GM11168 (cell line): Measurements from ENCODE around the gene ABRACL.
"Not testable (repeated sequence)": the region's sequence is repeated elsewhere in the genome, so short reads cannot be mapped to it uniquely, and the experiment has no call there.

ENCODE experiments used
- in situ Hi-C: fragments of 300-500 bp; cut with MboI; formaldehyde crosslinking; loops from one replicate; pipeline ENCODE4 v1.12.0; 2022; ENCODE audit warnings: low sequenced_read_pairs; ENCODE audit not compliant: unreplicated experiment

ABRACL gene, protein sequence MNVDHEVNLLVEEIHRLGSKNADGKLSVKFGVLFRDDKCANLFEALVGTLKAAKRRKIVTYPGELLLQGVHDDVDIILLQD

GRCh38 chr6:139028658-139029469 is at the start of gene ABRACL:
ABRACL (plus strand) TSS chr6:139028745; CDS start chr6:139034161, 5,416 bp downstream.
- in situ Hi-C loops: no loop called here

- in situ Hi-C loops: no loop called here
Measured at GRCh38 chr6:138979365-138979764, 49.2 kb upstream of the ABRACL start.

DNA sequence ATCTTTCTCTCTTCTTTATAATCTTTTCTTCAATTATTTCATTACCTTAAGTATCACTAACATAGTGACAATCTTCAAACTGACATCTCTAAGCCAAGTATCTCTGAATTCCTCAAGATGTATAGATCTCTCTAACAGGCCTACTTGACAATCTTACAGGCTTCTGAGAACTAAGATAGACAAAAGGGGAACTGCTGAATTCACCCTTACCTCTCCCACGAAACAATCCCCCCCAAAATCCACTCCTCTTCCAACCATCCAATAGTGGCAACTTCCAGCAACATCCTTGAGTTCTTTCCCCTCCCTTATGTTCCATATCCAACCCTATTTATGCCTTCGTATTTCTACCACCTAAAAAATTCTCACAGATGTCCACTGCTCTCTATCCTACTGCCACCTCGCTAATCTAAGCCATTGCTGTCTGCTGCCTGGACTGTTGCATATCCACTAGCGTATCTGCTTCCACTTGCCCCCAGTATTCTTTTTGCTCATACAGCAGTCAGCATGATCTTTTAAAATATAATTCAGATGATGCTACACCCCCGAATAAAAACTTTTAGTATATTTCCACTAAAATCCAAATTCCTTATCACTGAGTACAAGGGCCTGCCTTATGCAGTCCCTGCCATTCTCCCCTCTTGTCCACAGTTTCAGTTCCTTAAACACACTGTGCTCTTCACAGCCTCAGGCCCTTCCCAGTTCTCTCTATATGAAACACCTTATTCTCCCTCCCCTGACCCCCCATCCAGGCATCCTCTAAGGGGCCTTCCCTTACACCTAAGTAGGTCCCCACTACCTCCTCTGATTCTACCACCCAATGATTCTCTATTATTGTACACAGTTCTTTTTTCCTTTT is 48.5 kb upstream of the ABRACL start:
- in situ Hi-C loops: no loop called here

GRCh38 chr6:138981416-138981815 is 47.1 kb upstream of the ABRACL start:
- in situ Hi-C loops: no loop called here

DNA sequence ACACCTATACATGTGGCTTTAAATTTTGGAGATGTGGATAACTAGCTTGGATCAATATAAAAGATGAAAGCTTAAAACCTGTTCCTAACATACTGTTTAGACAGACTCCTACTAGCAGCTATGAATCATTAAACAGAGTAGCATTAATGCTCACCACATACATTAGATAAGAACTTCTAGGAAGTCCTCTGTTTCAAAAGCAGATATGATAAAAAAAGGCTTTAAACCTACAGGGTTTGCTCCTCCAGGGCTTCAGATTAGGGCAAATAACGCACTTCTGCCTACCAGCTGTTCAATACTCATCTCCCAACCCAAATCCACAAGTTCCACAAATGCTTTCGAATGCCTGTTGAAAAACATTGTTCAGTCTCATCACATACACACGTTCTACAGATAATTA is 42.0 kb upstream of the ABRACL start:
- in situ Hi-C loops: loop anchor here (5.0 kb wide), 1 partner anchor 174 kb away; no protein-coding TSS in a partner anchor

- in situ Hi-C loops: loop anchor here (5.0 kb wide), 1 partner anchor 175 kb away; no protein-coding TSS in a partner anchor
Measured at GRCh38 chr6:138987080-138987642, 41.4 kb upstream of the ABRACL start.

GRCh38 chr6:138987643-138988468 is 40.7 kb upstream of the ABRACL start, which contains the start of gene REPS1:
REPS1 (minus strand) TSS chr6:138988253; CDS start chr6:138987682, 571 bp downstream.
- in situ Hi-C loops: loop anchor here (5.0 kb wide), 1 partner anchor 176 kb away; no protein-coding TSS in a partner anchor

GRCh38 chr6:138988469-138988834 is 40.1 kb upstream of the ABRACL start:
- in situ Hi-C loops: loop anchor here (5.0 kb wide), 1 partner anchor 176 kb away; no protein-coding TSS in a partner anchor

DNA sequence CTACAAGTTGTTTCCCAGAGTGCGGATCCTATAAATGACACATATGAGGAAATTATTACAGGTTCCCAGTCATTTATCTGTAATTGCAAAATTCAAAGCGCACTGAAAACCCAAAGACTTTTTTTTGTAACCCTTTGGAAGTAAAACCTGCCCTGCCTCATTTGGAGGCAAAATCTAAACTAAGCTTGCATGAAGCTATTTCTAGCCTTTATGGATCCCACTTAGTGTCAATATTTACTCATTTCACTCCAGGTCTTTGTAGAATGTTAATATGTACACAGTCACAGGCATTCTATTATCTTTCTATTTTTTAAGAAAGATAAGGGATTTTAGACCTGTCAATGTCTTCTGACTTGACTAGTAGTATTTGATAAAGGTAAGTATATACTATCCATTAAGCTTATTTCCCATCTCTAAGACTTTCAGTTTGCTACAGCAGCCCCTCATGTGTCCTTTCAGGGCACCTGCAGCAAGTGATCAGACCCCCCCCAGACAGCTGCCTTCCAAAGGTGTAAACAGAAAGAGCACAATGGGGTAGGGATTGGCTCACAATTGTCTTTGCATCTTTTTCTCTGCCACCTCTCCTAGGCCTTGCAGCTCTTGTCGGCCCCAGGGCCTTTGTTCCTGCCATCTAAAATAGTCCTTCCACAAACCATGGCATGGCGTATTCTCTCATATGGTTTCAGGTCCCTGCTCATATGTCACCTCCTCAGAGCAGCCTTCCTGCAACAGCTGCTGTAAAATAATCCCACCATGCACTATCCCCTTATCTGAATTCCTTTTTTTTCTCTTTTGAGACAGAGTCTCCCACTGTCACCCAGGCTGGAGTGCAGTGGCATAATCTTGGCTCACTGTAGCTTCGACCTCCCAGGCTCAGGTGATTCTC is 39.2 kb upstream of the ABRACL start:
- in situ Hi-C loops: loop anchor here (5.0 kb wide), 1 partner anchor 177 kb away; no protein-coding TSS in a partner anchor

- in situ Hi-C loops: no loop called here
Measured at GRCh38 chr6:138991206-138991605, 37.3 kb upstream of the ABRACL start.

DNA sequence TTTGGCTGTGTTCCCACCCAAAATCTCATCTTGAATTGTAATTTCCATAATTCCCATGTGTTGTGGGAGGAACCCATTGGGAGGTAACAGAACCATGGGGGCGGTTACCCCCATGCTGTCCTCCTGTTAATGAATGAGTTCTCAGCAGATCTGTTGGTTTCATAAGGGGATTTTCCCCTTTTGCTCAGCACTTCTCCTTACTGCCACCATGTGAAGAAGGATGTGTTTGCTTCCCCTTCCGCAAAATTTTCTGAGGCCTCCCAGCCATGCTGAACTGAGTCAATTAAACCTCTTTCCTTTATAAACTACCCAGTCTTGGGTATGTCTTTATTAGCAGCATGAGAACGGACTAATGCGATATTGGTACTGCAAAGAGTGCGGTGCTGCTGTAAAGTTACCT is 35.6 kb upstream of the ABRACL start:
- in situ Hi-C loops: not testable (repeated sequence)

GRCh38 chr6:138993410-138993809 is 35.1 kb upstream of the ABRACL start:
- in situ Hi-C loops: not testable (repeated sequence)

DNA sequence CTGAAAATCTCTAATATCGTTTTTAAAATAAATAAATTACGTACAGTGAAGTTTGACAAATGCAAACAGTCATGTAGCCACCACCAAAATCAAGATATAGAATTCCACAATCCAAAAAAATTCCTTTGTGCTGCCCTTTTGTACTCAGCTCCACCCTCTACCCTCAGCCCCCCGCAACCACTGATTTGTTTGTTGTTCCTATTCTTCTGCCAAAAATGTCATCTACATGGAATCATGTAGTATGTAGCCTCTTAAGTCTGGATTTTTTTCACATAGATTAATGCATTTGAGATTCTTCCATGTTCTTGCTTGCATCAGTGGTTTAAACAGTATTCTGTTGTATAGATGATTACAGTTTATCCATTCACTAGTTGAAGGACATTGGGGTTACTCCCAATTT is 32.0 kb upstream of the ABRACL start:
- in situ Hi-C loops: no loop called here

- in situ Hi-C loops: no loop called here
Measured at GRCh38 chr6:138997136-138997535, 31.4 kb upstream of the ABRACL start.

- in situ Hi-C loops: no loop called here
Measured at GRCh38 chr6:138999949-139000725, 28.4 kb upstream of the ABRACL start.

DNA sequence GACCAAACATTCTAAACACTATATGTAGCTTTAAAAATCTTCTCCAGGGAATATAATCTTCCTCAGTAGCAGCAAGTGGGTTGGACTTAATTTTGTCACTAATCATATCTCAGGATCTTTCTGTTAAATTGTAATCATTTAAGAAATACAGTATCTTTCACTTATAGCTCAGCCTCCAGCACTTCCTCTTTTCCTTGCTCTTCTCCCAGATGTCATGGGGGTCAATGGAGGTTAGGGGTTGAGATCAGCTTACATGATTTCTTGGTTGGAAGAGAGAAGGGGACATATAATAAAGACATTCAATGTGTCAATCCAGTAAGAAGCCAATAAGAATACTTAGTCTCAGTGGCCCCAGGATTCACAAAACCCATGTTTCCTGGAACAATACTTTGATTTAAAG is 24.8 kb upstream of the ABRACL start:
- in situ Hi-C loops: no loop called here

- in situ Hi-C loops: no loop called here
Measured at GRCh38 chr6:139006477-139006876, 22.1 kb upstream of the ABRACL start.

DNA sequence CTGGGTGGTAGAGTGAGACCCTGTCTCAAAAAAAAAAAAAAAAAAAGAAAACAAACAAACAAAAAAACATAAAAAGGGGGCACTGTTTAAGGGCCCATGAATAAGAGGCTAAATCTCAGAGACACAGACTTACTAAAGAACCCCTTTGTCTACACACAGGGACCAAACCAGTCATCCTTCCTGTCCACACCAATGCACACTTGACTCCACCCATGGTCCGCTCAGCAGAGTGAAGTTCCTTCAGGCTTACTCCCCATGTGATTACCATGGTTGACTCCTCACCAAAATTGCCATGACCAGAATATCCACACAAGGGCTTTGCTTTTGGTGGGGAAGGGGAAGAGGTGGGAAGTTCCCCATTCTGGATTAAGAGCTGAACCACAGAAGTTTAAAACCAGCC is 21.1 kb upstream of the ABRACL start:
- in situ Hi-C loops: no loop called here
